VCaP (cell line): ENCODE data around the gene SDK1.

Experiments used
- H3K27ac ChIP-seq: fragments of 450-650 bp; 2 replicates; pipeline ENCODE4 v1.5.1; 2017
- CTCF ChIP-seq: fragments of 450-650 bp; conservative IDR thresholded peaks from 2 replicates; pipeline ENCODE4 v1.5.1; 2017; ENCODE audit warnings: mild to moderate bottlenecking, moderate library complexity

The SDK1 gene

GRCh38 chr7:4240520-4241303 is 939.7 kb downstream of the SDK1 start:
- TF ChIP-seq CTCF, result no peak
- H3K27ac ChIP-seq, result no peak overlapping the region

GRCh38 chr7:4241304-4241612 is 940.2 kb downstream of the SDK1 start:
- TF ChIP-seq CTCF, result no peak

GRCh38 chr7:4241791-4242190 is 940.7 kb downstream of the SDK1 start:
- H3K27ac ChIP-seq, result no peak overlapping the region
- no peak for TF ChIP-seq CTCF

More at GRCh38 chr7:4241304-4241612, 940.2 kb downstream of the SDK1 start:
- no peak overlapping the region for H3K27ac ChIP-seq

- H3K27ac ChIP-seq, result no peak overlapping the region
- no peak for TF ChIP-seq CTCF
Observed at GRCh38 chr7:4242706-4243105, 941.7 kb downstream of the SDK1 start.

- TF ChIP-seq CTCF, result no peak
- no peak overlapping the region for H3K27ac ChIP-seq
Observed at GRCh38 chr7:4244041-4244440, 943.0 kb downstream of the SDK1 start.

- no peak for TF ChIP-seq CTCF
- H3K27ac ChIP-seq, result no peak overlapping the region
Observed at GRCh38 chr7:4244635-4245034, 943.6 kb downstream of the SDK1 start.

GRCh38 chr7:4245135-4245865 is 944.2 kb downstream of the SDK1 start:
- no peak overlapping the region for H3K27ac ChIP-seq
- TF ChIP-seq CTCF, result no peak
